T-helper 17 cell (primary cell): ENCODE results near the gene NOL3. TPM values are rescaled to one million over a fixed set of nuclear protein-coding genes. Genes with fewer than 3 reads are reported as not detected.

Experiments used
- ATAC-seq: fragments of 150-1000 bp; cut with Tn5 transposase; 2 replicates; pipeline ENCODE4 v1.10.0; 2021; ENCODE audit warnings: mild to moderate bottlenecking, moderate library complexity
- DNase-seq, 3 donors: peaks; one replicate each; pipeline versions ENCODE4 v3.0.0 to v3.0.0-alpha.2; 2020 to 2021
- H3K9me3 ChIP-seq: one replicate; pipeline ENCODE4 v1.7.0; 2013; ENCODE audit warnings: low read length, mild to moderate bottlenecking; ENCODE audit not compliant: control insufficient read depth, poor library complexity, severe bottlenecking
- H3K27ac Mint-ChIP-seq: one replicate; pipeline ENCODE4 v1.8.0; 2022; ENCODE audit warnings: mild to moderate bottlenecking, moderate library complexity, mixed read lengths
- H3K27me3 Mint-ChIP-seq: one replicate; pipeline ENCODE4 v1.8.0; 2022; ENCODE audit warnings: mixed read lengths
- H3K36me3 Mint-ChIP-seq: one replicate; pipeline ENCODE4 v1.8.0; 2022; ENCODE audit warnings: low read depth, mixed read lengths
- H3K4me1 Mint-ChIP-seq: one replicate; pipeline ENCODE4 v1.8.0; 2022; ENCODE audit warnings: mild to moderate bottlenecking, mixed read lengths
- H3K4me3 Mint-ChIP-seq: one replicate; pipeline ENCODE4 v1.8.0; 2022; ENCODE audit warnings: mild to moderate bottlenecking, moderate library complexity, mixed read lengths
- total RNA-seq, 4 donors: library from RNA in 2 of 4; stranded (reverse) in 2 of 4; gene quantifications; one replicate each; pipeline ENCODE4 v1.2.3 and lab custom pipeline; 2022 to 2026

Gene NOL3
- total RNA-seq, 2 donors from 2014 or later, result 4.3 to 5.5 TPM

DNA sequence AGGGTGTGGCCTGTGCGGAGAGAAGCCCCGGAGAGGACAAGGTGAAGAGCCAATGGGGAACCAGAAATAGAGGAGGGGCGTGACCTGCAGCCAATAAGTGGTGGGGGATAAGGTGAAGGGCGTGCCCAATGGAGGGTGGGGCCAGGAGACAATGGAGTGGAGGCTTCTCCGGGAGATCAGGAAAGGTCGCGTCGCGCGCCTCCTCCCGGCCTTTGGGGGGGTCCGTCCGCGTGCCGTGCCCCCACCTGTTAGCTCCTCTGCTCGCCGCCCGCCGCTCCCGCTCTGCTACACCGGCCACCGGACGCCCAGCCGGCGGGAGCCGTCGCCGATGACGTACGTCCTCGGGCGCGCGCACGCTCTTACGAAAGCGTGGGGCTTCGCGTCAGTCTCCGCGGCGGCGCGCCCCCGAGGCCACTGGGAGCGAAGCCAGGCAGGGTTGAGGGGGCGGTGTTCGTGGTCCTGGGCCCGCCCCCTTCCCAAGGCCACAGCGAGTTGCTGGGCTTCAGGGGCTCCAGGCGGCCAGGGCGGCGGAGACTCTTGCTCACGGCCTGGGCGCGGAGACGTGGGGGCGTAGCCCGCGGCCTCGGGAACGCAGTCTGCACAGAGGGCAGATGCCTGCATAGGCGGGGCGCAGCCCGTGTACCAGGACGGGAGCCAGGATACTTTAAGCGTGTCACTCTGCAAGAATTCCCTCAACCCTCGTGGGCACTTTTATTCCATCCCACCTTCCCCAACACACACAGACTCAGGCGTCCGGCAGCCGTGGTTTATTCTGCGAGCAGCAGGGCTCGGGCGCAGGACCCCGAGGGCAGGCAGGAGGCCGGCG lies 13.5 kb downstream of the NOL3 start, which contains the start of gene MATCAP1:
TSS of gene MATCAP1 (minus strand) at position 337 of the 826 bp plus-strand sequence. CDS start 3,353 bp downstream, outside the sequence.
- H3K9me3 ChIP-seq, result no peaks in the 10 kb centered on the region
- Mint-ChIP-seq H3K36me3 (no peaks in the 10 kb centered on the region), H3K4me3 (peak within 1 kb of the TSS; percentile 81), H3K4me1 (peaks cover 10% of the 10 kb centered on the region), H3K27ac (no peak within 1 kb of the TSS), H3K27me3 (peaks cover 9% of the 10 kb centered on the region)
- ATAC-seq (peak; percentile 95), DNase-seq (peak; percentile 83 to 88 (median 87))

GRCh38 chr16:67184453-67184994 lies 14.2 kb downstream of the NOL3 start:
- no peaks in the 10 kb centered on the region for H3K36me3 Mint-ChIP-seq
- peak; percentile 6 for ATAC-seq
- peaks cover 9% of the 10 kb centered on the region for H3K4me1 Mint-ChIP-seq
- no peak overlapping the region for H3K27ac Mint-ChIP-seq
- DNase-seq, result peak in 2 of 3 donors; percentile 23 to 44
- peak overlapping the region; percentile 81 for H3K4me3 Mint-ChIP-seq
- H3K9me3 ChIP-seq, result no peaks in the 10 kb centered on the region
- peaks cover 6% of the 10 kb centered on the region for H3K27me3 Mint-ChIP-seq

GRCh38 chr16:67184995-67185650 lies 14.8 kb downstream of the NOL3 start:
- peaks cover 6% of the 10 kb centered on the region for H3K27me3 Mint-ChIP-seq
- H3K9me3 ChIP-seq, result no peaks in the 10 kb centered on the region
- no peaks in the 10 kb centered on the region for H3K36me3 Mint-ChIP-seq
- H3K4me1 Mint-ChIP-seq, result peaks cover 9% of the 10 kb centered on the region
- ATAC-seq (peak; percentile 20), DNase-seq (peak; percentile 68 to 83 (median 70))
- peak overlapping the region; percentile 96 for H3K4me3 Mint-ChIP-seq
- peak overlapping the region; percentile 83 for H3K27ac Mint-ChIP-seq

DNA sequence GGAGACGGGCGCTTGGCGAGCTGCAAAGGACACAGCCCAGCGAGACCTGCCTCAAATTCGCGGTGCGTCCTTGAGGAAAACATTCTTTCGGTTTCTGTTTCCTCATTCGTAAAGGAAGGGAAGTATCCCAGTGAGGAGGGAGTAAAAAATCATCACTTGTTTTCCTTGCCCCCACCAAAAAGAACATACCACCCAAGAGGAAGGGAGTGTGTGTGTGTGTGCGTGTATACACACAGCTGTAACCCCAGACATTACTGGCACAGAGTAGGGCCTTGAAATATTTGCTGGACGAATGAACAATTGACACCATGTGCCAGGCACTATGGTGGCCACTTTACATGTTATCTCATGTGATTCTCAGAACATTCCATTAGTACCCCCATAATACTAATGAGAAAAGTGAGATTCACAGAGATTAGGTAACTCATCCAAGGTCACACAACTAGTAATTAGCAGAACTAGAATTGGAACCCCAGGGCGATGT lies 15.4 kb downstream of the NOL3 start:
- ATAC-seq, result no peak
- Mint-ChIP-seq H3K27ac (peak overlapping the region; percentile 83), H3K36me3 (no peaks in the 10 kb centered on the region), H3K4me1 (peaks cover 9% of the 10 kb centered on the region), H3K27me3 (peaks cover 6% of the 10 kb centered on the region), H3K4me3 (peak overlapping the region; percentile 96)
- DNase-seq, result no peak
- no peaks in the 10 kb centered on the region for H3K9me3 ChIP-seq

DNA sequence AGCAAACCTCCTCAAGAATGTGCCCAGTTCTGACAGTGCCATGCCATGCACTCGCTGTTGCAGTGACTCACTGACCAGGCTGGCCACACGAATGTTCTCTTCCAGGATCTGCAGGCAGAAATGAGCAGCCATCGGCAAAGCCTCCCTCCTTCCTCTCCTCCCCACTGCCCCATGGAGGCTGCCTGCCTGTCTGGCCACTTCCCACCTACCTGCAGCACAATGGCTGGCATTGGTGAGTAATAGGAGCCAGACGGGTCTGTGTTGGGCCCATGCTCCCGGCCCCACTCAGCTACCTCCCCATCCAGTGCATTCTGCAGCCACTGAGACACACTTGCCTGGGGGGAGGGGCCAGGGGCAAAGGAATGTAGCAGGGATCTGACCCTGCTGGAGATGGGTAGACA lies 16.2 kb downstream of the NOL3 start:
- no peaks in the 10 kb centered on the region for H3K36me3 Mint-ChIP-seq
- no peak for DNase-seq
- H3K27ac Mint-ChIP-seq, result no peak overlapping the region
- H3K9me3 ChIP-seq, result no peaks in the 10 kb centered on the region
- no peak overlapping the region for H3K4me3 Mint-ChIP-seq
- peaks cover 6% of the 10 kb centered on the region for H3K27me3 Mint-ChIP-seq
- H3K4me1 Mint-ChIP-seq, result peaks cover 12% of the 10 kb centered on the region
- no peak for ATAC-seq

GRCh38 chr16:67187175-67187890 lies 17.0 kb downstream of the NOL3 start:
- no peak overlapping the region for H3K4me3 Mint-ChIP-seq
- no peaks in the 10 kb centered on the region for H3K36me3 Mint-ChIP-seq
- no peak for DNase-seq
- peaks cover under 1% of the 10 kb centered on the region for H3K9me3 ChIP-seq
- H3K27ac Mint-ChIP-seq, result no peak overlapping the region
- peaks cover 16% of the 10 kb centered on the region for H3K4me1 Mint-ChIP-seq
- peaks cover 6% of the 10 kb centered on the region for H3K27me3 Mint-ChIP-seq
- no peak for ATAC-seq

GRCh38 chr16:67188323-67188722 lies 18.0 kb downstream of the NOL3 start:
- DNase-seq, result no peak

GRCh38 chr16:67188798-67189197 lies 18.5 kb downstream of the NOL3 start:
- peaks cover 3% of the 10 kb centered on the region for H3K9me3 ChIP-seq
- no peak overlapping the region for H3K4me3 Mint-ChIP-seq
- no peaks in the 10 kb centered on the region for H3K36me3 Mint-ChIP-seq
- peaks cover 6% of the 10 kb centered on the region for H3K27me3 Mint-ChIP-seq
- DNase-seq (no peak), ATAC-seq (no peak)
- H3K4me1 Mint-ChIP-seq, result peaks cover 25% of the 10 kb centered on the region
- no peak overlapping the region for H3K27ac Mint-ChIP-seq

More at GRCh38 chr16:67188323-67188722, 18.0 kb downstream of the NOL3 start:
- Mint-ChIP-seq H3K27ac (no peak overlapping the region), H3K36me3 (no peaks in the 10 kb centered on the region), H3K27me3 (peaks cover 6% of the 10 kb centered on the region), H3K4me3 (no peak overlapping the region), H3K4me1 (peaks cover 21% of the 10 kb centered on the region)
- no peak for ATAC-seq
- H3K9me3 ChIP-seq, result peaks cover 3% of the 10 kb centered on the region

DNA sequence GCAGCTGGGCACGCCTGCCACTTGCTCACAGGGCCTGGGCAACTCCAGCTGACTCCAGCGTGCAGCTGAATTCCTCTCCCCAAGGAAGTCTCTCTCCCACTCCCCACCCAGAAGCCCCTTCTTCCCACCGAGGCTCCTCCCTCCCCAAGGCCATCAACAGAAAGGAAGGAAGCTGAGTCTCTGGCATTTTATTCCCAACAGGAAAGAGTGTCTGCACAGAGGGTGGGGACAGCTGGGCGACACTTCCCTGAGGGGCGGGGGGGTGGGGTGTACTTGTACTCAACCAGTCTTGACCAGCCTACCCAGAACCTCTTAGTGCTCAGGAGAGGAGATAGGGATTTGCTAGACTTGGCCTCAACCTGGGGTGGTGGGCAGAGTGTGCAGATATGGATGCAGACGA lies 19.7 kb downstream of the NOL3 start, which contains the start of gene EXOC3L1:
TSS of gene EXOC3L1 (minus strand) at position 96 of the 400 bp plus-strand sequence. CDS start 460 bp downstream, outside the sequence.
- H3K27ac Mint-ChIP-seq, result no peak within 1 kb of the TSS

DNA sequence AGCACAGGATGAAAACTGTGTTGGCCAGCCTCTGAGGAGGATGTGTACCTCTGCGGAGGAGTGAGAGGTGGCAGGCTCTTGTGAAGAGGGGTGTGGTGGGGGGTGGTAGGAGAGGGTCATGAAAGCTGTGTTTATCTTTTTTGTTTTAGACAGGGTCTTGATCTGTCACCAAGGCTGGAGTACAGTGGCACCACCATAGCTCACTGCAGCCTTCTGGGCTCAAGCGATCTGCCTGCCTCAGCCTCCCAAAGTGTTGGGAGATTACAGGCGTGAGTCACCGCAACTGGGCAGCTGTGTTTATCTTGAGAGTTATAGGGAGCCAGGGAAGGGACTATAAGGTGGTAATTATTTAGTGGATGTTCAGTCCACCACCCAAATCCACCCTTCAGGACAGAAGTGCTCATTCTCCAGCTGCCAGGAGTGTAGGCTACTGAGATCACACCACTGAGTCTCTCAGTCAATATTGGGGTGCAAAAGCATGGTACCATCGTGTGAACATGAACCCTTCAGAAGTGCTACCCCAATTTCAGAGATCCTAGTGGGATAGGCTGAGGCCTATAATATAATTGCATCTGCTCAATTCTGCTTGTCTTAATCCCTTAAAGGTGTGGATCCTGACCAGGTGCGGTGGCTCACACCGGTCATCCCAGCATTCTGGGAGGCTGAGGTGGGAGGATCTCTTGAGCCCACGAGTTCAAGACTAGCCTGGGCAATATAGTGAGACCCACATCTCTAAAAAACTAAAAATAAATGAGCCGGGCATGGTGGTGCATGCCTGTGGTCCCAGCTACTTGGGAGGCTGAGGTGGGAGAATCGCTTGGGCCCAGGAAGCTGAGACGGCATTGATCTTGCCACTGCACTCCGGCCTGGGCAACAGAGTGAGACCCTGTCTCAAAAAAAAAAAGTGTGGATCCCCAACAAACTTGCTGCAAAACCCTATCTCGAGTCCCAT lies 20.4 kb downstream of the NOL3 start:
- H3K27me3 Mint-ChIP-seq, result no peaks in the 10 kb centered on the region
- H3K36me3 Mint-ChIP-seq, result no peaks in the 10 kb centered on the region
- ATAC-seq (no peak), DNase-seq (no peak)
- no peak overlapping the region for H3K4me3 Mint-ChIP-seq
- H3K9me3 ChIP-seq, result peaks cover 3% of the 10 kb centered on the region
- peak overlapping the region; percentile 81 for H3K27ac Mint-ChIP-seq
- peaks cover 24% of the 10 kb centered on the region for H3K4me1 Mint-ChIP-seq

More for the DNA sequence above, 19.7 kb downstream of the NOL3 start, which contains the start of gene EXOC3L1:
- H3K9me3 ChIP-seq, result peaks cover 3% of the 10 kb centered on the region
- Mint-ChIP-seq H3K36me3 (no peaks in the 10 kb centered on the region), H3K27me3 (peaks cover 6% of the 10 kb centered on the region), H3K4me1 (peaks cover 28% of the 10 kb centered on the region), H3K4me3 (no peak within 1 kb of the TSS)
- no peak for ATAC-seq
- no peak for DNase-seq

GRCh38 chr16:67191411-67191994 lies 21.2 kb downstream of the NOL3 start:
- ATAC-seq (no peak), DNase-seq (no peak)
- peak overlapping the region; percentile 81 for H3K27ac Mint-ChIP-seq
- peaks cover 3% of the 10 kb centered on the region for H3K9me3 ChIP-seq
- peaks cover 3% of the 10 kb centered on the region for H3K36me3 Mint-ChIP-seq
- H3K4me1 Mint-ChIP-seq, result peaks cover 29% of the 10 kb centered on the region
- H3K4me3 Mint-ChIP-seq, result peak overlapping the region; percentile 94
- no peaks in the 10 kb centered on the region for H3K27me3 Mint-ChIP-seq
